ENCODE data around the gene SLC8A3.
A peak's percentile ranks its signal among the peaks of the same experiment; 100 is the strongest.

The SLC8A3 gene

DNA sequence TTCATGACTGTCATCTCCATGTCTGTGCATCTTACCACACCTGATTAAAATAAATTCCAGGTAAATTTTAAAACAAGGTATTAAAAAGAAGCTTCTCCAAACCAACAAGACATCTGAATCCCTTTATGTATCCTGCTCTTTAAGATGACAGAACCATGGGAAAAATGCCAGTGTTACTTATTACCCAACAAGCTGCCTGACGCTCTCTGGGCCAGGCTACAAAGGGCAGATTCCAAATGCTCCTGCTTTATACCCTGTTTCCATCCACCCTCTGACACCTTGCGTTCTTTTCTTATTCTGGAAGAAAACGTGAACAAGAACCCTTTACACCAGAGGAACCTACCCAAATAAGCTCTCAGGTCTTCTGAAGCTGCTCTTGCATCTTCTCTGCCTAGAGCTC lies 70.7 kb downstream of the SLC8A3 start:
- DNase-seq (ENCODE audit: low read depth): no peak

DNA sequence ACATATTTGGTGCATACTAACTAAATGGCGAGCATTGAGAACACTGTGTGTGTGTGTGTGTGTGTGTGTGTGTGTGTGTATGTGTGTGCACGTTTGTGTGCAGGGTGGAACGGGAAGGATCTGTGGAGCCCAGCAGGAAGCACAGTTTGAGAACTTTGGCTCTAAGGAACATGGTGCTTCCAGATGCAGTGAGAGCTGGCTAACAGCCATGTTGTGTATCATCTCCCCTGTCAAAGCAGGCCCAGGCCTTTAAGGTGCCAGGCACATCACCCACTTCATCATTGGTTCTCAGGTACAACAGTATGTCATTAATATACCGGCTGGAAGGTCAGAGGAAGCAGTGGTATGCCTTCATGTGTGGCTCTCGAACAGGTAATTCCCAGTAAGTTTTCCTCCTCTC lies 72.5 kb downstream of the SLC8A3 start:
- no peak for DNase-seq (ENCODE audit: low read depth)

GRCh38 chr14:70114621-70115156 lies 74.1 kb downstream of the SLC8A3 start:
- DNase-seq (ENCODE audit: low read depth): no peak

GRCh38 chr14:70113211-70113610 lies 75.5 kb downstream of the SLC8A3 start:
- no peak for DNase-seq (ENCODE audit: low read depth)

GRCh38 chr14:70108419-70108818 lies 80.3 kb downstream of the SLC8A3 start:
- DNase-seq (ENCODE audit: low read depth): no peak

DNA sequence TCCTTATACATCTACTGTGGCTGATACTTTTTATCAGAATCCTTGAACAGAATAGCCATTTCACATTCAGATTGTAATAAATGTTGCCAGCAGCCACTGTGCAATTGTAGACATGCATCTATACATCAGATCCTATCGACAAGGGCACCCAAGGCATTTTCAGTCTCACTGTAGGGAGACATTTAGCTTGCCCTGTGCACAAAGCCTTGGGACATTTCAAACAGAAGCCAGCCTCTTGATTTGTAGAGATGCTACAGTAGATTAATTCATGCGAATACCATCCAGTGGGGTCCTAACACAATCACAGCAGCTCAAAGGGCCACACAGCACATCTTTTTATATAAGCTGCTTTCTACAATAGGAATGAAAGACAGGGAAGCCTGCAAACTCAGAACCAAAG lies 81.4 kb downstream of the SLC8A3 start:
- DNase-seq (ENCODE audit: low read depth): no peak

DNA sequence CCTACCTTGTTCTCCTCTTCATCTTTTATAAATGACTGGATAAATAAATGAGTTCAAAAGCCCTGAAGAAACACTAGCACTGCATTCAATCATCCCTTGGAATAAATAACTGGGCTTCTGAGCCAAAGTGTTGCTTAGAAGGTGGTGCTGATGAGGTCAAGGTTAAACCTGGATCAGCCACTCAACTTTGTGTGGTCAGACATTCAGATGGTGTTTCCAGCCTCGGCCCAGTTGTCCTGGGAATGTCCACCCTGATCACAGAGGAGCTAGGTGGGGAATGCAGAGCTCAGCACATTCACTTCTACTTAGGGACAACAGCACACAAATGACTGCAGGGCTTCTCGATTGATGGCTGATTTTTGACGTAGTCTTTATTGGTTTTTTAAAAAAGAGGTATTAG lies 88.7 kb downstream of the SLC8A3 start:
- DNase-seq (ENCODE audit: low read depth): no peak

- DNase-seq (ENCODE audit: low read depth): no peak
Measured at GRCh38 chr14:70098250-70098809, 90.4 kb downstream of the SLC8A3 start.

- no peak for DNase-seq (ENCODE audit: low read depth)
Measured at GRCh38 chr14:70097576-70098249, 91.0 kb downstream of the SLC8A3 start.

DNA sequence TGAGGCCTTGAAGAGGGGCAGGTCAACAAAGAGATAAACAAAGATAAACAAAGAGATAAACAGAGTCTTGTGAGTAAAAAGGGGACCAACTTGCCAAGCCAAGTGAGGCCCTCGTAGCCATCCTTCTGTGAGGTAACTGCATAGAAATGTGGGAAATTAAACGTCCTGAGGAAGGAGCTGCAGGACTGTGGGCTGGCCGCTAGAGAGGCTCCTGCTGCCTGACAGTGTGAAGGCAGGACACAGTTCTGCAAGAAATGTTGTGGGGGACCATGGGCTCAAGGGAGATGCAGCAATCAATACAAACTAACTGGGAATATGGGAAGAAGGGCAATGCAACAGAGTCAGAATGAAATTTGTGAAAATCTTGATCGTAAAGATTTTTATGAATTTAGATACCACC lies 91.9 kb downstream of the SLC8A3 start:
- DNase-seq (ENCODE audit: low read depth): no peak

DNA sequence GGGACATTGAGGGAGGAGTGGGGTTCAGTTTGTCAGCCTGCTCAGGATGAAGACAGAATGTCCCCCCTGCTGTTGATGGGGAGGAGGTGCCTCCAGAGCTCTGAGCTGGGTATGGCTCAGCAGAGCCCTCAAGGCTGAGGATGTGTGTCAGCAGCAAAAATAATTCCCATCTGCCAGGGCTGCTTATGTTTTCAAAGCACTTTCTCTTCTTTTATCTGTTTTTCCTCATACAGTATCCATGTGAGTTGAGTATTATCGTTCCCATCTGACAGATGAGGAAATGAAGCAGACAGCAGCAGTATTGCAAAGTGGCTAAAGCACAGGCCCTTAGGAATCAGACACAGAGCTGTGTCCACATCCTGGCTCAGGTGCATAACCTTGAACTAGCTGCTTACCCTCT lies 94.1 kb downstream of the SLC8A3 start:
- no peak for DNase-seq (ENCODE audit: low read depth)

- DNase-seq (ENCODE audit: low read depth): no peak
Measured at GRCh38 chr14:70094106-70094505, 94.6 kb downstream of the SLC8A3 start.

GRCh38 chr14:70093156-70093555 lies 95.6 kb downstream of the SLC8A3 start:
- no peak for DNase-seq (ENCODE audit: low read depth)

DNA sequence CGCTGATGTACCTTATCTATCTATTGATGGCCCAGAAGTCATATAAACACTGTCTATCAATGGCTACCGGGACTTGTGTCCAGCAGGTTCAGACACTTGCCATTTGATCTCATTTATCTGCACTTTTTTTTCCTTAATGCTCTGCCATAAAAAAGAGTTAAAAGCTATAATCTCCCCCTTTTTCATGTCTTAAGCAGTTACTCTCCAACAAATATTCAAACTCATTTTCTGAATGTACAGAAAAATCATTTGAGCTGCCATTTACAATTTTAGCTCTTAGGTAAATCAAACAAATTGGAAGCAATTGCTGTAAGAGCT lies 101.4 kb downstream of the SLC8A3 start:
- DNase-seq (ENCODE audit: low read depth): no peak

GRCh38 chr14:70086685-70087379 lies 101.9 kb downstream of the SLC8A3 start:
- DNase-seq (ENCODE audit: low read depth): no peak

DNA sequence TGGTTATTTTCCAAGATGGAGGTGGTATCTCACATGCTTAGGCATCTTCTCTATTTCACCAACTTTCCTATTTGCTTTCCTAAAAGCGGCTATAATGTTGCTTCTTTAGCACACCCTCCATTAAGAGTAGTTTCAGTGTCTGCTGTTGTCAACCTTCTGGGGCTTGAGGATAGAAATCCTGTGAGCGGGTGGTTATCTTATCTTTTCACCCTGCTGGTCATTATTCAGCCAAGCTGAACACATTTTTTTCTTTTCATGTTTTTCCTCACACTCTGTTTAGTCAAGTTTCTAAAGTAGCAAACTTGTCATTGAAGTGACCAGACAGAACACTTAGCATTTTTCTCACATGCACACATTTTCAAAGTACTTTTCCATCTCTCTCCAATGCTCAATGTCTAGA lies 104.5 kb downstream of the SLC8A3 start:
- no peak for DNase-seq (ENCODE audit: low read depth)

DNA sequence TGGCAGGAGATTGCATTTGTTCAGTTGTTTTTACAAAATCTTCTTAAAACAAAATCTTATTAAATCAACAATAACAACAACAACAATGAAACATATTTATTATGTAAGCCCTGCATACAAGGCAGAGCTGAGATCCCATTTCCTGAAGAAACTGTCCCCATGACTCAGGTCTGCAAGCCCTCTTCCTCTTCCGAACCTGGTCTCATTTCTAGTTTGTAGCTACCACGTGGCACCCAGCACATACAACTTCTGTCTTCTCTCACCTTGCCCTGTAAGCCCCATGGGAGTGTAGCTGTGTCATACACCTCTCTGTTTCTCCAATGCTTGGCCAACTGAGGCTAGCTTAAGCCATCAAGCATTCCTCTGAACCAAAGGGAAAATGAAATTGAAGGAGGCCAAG lies 106.4 kb downstream of the SLC8A3 start:
- no peak for DNase-seq (ENCODE audit: low read depth)

DNA sequence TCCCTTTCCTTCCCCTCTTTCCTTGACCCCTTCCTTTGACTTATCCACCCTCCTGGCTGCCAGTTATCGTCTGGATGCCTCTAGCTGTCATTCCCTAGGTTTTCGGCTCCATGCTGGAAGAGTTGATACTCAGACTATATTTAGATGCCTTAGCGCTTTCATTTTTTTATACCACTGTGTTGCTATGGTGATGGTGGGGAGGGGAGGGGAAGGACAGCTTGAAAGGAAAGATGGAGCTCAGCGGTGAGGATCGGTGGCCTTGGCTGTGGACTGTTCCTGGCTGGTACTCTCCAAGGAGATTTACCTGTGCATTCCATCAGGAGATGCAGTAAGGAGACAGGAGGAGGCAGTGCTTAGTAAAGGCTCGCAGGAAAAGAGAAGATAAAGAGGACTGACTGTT lies 108.7 kb downstream of the SLC8A3 start:
- DNase-seq (ENCODE audit: low read depth): no peak

DNA sequence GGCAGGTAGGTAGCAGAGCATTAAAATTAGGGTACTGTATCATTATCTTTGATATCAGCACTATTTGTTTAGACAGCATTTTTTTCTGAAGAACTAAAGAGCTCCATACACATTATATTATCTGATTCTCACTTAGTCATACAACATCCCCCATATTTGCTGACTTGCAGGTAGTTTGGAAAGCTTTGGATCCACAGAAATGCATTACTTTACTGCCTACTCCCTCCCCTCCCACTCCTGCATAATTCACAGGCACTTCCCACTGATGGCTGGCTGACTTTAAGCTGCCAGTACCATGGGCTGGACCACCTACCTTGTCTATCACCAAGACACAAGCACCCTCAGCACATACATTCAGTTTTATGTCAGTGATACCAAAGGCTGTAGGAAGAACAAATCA lies 110.4 kb downstream of the SLC8A3 start:
- no peak for DNase-seq (ENCODE audit: low read depth)

- no peak for DNase-seq (ENCODE audit: low read depth)
Measured at GRCh38 chr14:70077720-70078119, 111.0 kb downstream of the SLC8A3 start.

DNA sequence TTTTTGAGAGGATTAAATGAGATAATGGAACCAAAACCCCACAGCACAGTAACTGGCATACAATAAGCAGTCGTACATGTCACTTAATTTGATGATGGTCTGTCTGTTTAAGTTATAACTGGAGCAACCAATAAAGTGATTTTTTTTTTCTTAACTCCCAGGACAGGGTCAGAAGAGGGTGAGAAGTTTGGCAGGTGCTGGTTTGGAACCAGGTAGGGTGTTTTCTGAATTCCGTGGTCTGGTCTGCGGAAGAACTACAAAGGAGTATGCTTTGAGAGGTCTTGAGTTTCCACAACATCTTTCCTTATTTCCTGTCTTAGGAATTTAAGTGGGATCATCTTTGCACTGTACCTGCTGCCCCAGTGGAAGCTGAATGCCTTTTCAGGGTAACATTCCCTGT lies 111.7 kb downstream of the SLC8A3 start:
- no peak for DNase-seq (ENCODE audit: low read depth)

GRCh38 chr14:70073924-70074566 lies 114.7 kb downstream of the SLC8A3 start:
- DNase-seq (ENCODE audit: low read depth): peak; percentile 17

DNA sequence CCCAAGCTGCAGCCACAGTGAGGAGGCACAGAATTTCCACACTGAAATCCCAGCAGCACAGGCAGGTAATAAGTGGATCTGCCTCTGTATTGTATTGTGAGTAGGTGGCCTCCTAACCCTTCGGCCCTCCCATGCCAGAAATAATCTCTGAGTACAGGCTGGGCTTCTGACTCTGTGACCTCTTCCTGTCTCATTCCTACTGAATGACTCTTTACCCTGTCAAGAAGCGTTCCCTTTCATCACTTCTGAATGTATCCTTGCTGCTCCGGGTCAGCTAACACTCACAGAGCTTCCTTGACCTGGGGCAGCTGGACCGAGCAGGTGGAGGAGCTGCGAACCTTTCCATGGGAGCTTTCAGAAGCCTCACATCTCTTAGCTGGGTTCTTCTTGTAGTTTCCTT lies 119.6 kb downstream of the SLC8A3 start:
- DNase-seq (ENCODE audit: low read depth): no peak

Measured in HS-27A (cell line).